HG02759 (cell line): ENCODE results near the gene ILKAP.
A peak's percentile ranks its signal among the peaks of the same experiment; 100 is the strongest.

Experiments
- ATAC-seq: cut with Tn5 transposase; IDR thresholded peaks from one replicate; pipeline ENCODE4 v1.9.1; 2021; ENCODE audit warnings: mild to moderate bottlenecking, moderate library complexity; ENCODE audit not compliant: unreplicated experiment

ILKAP gene

GRCh38 chr2:238203094-238203972 lies at the start of gene ILKAP:
Gene ILKAP, minus strand, starts transcription at chr2:238203695. Its CDS starts 142 bp downstream, at chr2:238203553.
- ATAC-seq, result peak; percentile 96

DNA sequence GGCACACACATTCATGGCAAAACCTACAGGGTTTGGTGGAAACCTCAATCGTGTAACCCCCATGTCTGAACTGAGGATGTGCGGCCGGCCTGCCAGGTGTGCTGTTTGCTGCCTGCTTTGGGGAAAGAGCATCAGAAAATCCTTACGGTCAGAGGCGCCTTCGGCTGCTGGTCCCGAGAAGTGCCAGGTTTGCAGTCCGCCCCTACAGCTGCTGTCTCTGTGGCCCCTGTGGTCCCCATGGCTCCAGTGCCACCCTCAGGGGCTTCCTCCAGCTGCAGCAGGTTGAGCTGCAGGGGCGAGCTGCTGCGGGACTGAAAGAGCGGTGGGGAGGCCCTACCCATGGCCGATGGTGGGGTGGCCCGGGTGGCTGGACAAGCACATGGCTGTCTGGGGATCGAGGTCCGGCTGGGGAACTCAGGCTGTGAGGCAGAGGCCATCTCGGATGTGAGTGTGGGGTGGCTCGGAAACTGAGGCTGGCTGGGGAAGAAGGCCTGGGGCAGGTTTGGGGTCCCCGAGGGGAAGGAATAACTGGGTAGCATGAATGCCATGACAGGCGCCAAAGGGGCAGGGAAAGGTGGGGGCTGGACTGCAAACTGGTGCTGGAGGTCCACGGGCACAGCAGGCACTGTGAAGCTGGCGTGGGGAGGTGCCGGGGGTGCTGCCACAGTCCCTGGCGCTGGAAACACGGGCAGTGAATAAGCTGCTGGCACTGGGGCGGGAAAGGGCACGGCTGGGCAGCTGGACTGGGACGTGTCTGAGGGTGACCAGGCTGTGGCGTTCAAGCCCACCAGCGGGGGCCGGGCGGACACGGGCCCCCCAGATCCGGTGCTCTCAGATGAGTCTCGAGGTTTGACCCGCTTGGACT lies 49.5 kb upstream of the ILKAP start:
- ATAC-seq, result no peak

GRCh38 chr2:238251986-238252385 lies 48.5 kb upstream of the ILKAP start:
- no peak for ATAC-seq

DNA sequence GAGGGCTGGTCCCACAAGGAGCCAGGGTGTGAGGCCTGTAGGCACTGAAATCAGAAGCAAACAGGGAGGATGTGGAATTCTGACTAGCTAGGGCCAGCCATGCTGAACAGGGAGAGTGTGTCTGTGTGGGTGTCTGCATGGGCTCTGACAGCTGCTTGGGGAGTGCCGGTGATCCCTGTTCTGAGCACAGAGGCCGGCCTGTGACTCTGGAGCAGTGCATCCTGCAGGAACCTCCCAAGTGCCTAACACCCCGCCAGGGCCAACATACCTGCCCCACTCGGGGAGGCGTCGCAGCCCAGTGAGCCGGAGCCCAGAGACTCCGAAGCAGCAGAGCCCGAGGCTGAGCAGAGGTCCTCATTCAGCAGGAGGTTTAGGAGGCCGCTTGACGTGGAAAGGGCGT lies 47.8 kb upstream of the ILKAP start:
- ATAC-seq, result no peak

DNA sequence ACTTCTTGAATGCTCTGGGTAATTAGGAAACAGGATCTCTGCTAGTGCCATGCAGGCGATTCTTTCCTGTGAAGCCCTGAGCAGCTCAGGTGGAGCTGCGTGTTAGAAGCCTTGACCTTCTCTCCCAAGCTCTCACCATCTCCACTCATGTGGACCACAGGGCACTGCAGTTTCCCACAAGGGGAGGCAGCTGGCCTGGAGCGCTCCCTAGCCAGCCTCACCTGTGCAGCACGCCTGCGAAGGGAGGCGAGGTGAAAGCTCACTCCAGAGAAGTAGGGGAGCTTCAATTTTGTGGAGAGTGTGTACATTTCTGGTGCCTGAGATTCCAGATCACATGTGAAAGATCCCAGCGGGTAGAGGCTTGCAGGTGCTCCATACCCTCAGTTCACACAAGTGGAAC lies 47.4 kb upstream of the ILKAP start:
- ATAC-seq, result no peak

GRCh38 chr2:238247841-238248453 lies 44.5 kb upstream of the ILKAP start:
- ATAC-seq, result no peak

DNA sequence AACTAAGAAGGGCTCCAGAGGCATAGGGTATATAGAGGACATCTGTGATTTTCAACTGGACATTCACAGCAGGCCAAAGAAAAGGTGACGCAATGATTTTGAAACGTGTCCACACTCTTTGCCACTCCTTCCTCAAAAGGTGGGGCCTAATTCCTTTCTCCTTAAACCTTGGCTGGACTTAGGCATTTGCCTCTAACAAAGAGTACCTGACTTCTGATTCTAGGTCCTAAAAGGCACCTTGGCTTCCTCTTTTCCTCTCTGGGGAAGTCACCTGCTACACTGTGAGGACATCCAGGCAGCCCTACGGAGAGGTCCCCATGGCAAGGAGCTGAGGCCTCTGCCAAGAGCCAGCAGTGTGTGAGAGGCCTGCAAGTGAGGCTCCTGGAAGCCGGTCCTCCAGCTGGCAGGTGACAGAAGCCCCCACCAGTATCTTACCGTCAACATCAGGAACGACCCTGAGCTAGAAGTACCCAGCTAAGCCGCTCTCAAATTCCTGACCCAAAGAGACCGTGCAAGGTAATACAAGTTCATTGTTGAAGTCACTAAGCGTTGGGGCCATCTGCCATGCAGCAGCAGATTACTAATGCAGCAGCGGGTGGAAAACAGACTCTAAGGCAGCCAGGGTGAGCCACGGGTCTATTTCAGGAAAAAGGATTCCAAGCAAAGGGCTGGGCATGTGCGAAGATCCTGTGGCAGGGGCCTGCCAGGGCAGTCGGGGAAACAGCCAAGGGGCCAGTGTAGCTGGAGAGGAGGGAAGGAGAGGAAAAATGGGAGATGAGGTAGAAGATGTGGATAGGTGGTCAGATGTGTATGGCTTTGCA lies 43.7 kb upstream of the ILKAP start:
- ATAC-seq, result no peak

GRCh38 chr2:238244151-238244550 lies 40.7 kb upstream of the ILKAP start:
- no peak for ATAC-seq

DNA sequence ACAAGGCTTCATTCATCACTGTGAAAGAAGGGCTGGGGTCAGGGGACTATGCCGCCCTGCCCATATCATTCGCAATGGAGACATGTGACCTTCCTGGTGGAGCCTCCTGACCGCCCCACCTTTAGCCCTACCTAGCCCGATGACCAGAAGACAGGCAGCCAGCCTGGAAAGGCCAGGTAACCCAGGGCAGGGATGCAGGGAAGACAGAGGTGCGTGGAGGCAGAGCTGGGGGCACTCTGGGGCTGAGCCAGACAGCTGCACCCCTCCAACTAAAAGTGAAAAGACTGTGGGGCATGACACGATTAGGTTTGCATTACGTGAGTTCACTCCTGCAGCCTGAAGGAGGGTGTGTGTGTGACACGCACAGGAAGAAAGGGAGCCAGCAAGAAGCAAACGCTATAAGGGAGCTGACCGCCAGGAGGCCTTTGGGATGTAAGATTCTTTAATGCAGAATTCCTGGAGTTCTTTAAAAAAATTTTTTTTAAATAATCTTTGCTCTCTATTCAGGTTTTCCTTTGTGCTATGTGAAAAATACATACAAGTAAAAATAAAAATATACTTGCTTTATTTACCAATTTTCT lies 40.1 kb upstream of the ILKAP start:
- no peak for ATAC-seq

GRCh38 chr2:238242731-238243495 lies 39.4 kb upstream of the ILKAP start:
- ATAC-seq, result no peak

DNA sequence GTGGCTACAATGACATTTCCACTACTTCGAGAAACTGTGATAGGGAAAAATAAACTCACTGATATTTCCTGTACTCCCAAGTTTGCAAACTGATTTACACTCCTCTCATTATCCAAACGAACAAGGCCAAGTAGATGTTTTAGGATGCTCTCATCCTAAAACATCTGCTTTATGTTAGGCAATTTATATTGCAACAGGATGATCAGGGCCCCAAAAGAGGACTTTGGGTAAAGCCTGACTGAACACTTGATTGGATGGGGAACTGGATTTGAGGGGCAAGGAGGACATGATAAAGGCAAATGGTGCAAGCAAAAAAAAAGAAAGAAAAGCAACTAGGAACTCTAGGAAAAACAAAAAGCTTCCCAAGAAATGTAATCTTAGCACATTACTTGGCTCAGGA lies 38.5 kb upstream of the ILKAP start:
- ATAC-seq, result no peak

- ATAC-seq, result no peak
These were observed 37.5 kb upstream of the ILKAP start for GRCh38 chr2:238240757-238241711.

GRCh38 chr2:238239863-238240756 lies 36.6 kb upstream of the ILKAP start, which contains the start of gene HES6:
Gene HES6, minus strand, starts transcription at chr2:238240038. Its CDS starts 133 bp downstream, at chr2:238239905.
- ATAC-seq, result peak; percentile 90

- peak; percentile 23 for ATAC-seq
These were observed 36.0 kb upstream of the ILKAP start for GRCh38 chr2:238239543-238239862.

GRCh38 chr2:238238766-238239542 lies 35.5 kb upstream of the ILKAP start:
- ATAC-seq, result peak; percentile 9

- no peak for ATAC-seq
These were observed 34.8 kb upstream of the ILKAP start for GRCh38 chr2:238238311-238238765.
